Esophagus squamous epithelium (tissue), 5 donors: ENCODE data around the gene LFNG. TPM values are rescaled to one million over a fixed set of nuclear protein-coding genes. Genes with fewer than 3 reads are reported as not detected.

ENCODE experiments used
- DNase-seq: peaks from one replicate; lab custom pipeline; 2025; lab: John Stamatoyannopoulos, UW
- H3K27ac ChIP-seq, 4 donors: fragments of 200-600 bp; sonication (generic); one replicate each; pipeline ENCODE4 v1.5.1; 2016 to 2019; ENCODE audit warnings: mild to moderate bottlenecking in 1 of 4
- H3K27me3 ChIP-seq, 4 donors: fragments of 200-600 bp; sonication (generic); 1 replicate in 3 of 4; 2 replicates in 1 of 4; pipeline versions ENCODE4 v1.5.1 to v1.6.0; 2017 to 2021; ENCODE audit warnings: antibody characterized with exemption in 1 of 4
- H3K36me3 ChIP-seq, 3 donors: fragments of 200-600 bp; sonication (generic); one replicate each; pipeline ENCODE4 v1.5.1; 2016 to 2019
- H3K4me1 ChIP-seq, 3 donors: fragments of 200-600 bp; sonication (generic); one replicate each; pipeline ENCODE4 v1.5.1; 2017 to 2019
- H3K4me3 ChIP-seq, 4 donors: fragments of 200-600 bp; sonication (generic); 1 replicate in 3 of 4; 2 replicates in 1 of 4; pipeline ENCODE4 v1.5.1; 2016 to 2019; ENCODE audit warnings: mild to moderate bottlenecking in 2 of 4, moderate library complexity in 1 of 4
- H3K9me3 ChIP-seq, 3 donors: fragments of 200-600 bp; sonication (generic); one replicate each; pipeline ENCODE4 v1.5.1; 2016 to 2019
- POLR2A ChIP-seq, 4 donors: fragments of 450-650 bp; IDR thresholded peaks; one replicate each; pipeline ENCODE4 v1.6.1; 2017; ENCODE audit warnings: antibody characterized with exemption in 4 of 4, mild to moderate bottlenecking in 4 of 4, moderate library complexity in 3 of 4
- WGBS, 2 donors: methylation state at CpG; one replicate each; pipeline ENCODE4 v1.1.5; 2018; 5-methylcytosine and 5-hydroxymethylcytosine counted together
- intact Hi-C: fragments of 100-400 bp; cut with DNase I; formaldehyde crosslinking; loops from one replicate; pipeline ENCODE4 v1.15.0; 2022
- total RNA-seq, 4 donors: library from RNA; depleted of rRNA; stranded (reverse); fragments of >200 nt; gene quantifications; one replicate each; pipeline ENCODE4 v1.1.0, GENCODE V29; 2016
- TF ChIP-seq, protein P1 (sequence below), 6 experiments: fragments of 450-650 bp in 4 of 6; fragments of 200-600 bp in 2 of 6; sonication (generic) in 2 of 6; IDR thresholded peaks; one replicate each; pipeline ENCODE4 v1.5.1; 2016 to 2019; ENCODE audit warnings: antibody characterized with exemption in 6 of 6, mild to moderate bottlenecking in 4 of 6, moderate library complexity in 4 of 6
- donor health status: DM: yes; HTN: yes; CAD: no.

LFNG gene
- total RNA-seq, 4 donors from 2014 or later, result 6.1 to 17.2 (median 11.9) TPM

DNA sequence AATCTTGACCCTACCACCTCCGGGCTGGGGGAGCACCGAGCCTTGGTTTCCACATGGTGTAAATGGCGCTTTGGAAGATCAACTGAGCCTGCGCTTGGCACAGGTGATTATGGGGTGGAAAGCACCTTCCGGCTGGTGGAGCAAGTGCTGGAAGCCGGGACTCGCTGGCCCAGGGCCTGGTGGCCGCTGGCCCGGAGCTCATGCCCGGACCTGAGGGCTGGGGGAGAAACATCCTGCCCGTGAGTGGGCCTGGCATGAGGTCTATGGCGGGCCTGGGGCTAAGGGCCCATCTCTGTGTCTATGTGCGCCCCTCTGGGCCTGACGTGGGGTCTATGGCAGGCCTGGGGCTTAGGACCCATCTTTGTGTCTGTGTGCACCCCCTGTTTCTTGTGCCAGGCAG, 14.2 kb upstream of the LFNG start:
- Histone ChIP-seq H3K4me3 (no peak overlapping the region), H3K36me3 (no peaks in the 10 kb centered on the region), H3K4me1 (peaks cover 21 to 65% (median 28%) of the 10 kb centered on the region in 3 donors), H3K27me3 (peaks cover 0 to 91% (median 0%) of the 10 kb centered on the region in 4 donors), H3K9me3 (no peaks in the 10 kb centered on the region), H3K27ac (no peak overlapping the region)
- intact Hi-C loops, result no loop called here
- WGBS, 2 donors, result 57% methylated on average over 9 of the region's 14 CpGs; no CpG with 5 or more reads in 1 of the 2 donors
- no peak for DNase-seq
- TF ChIP-seq POLR2A (IDR thresholded peaks at IDR 0.05), result no peak

DNA sequence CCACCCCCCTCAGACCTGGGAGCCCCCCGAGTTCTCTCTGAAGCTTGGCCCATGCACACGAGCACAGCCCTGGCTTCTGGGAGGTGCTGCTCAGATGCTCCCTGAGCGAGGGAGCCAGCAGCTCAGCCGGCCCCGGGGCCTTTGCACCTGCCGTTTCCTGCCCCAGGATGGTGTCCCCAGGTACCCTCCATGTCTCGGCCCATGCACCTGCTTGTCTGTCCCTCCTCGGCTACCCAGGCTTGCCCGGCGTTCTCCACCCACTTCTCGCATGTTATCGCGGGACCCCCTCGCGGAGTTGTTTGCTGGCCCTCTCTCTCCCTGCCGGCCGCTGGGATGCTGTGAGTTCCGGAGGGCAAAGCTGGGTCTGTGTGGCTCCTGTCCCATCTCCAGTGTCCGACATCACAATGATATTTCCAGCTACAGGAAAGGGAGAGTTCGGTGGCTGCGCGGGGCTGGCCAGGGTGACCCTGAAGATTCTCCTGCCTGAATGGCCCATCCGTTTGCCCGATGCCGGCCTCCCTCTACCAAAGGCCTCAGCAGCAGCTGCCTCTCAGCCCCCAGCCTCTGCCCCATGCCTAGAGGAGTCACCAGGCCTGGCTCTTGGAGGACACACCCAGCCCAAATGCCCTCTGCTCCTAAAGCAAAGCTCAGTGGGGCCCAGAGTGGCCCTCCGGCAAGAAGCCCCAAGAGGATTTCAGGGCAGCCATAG, 12.2 kb upstream of the LFNG start:
- no peak for DNase-seq
- 79 to 81% methylated on average over 13 to 16 of the region's 26 CpGs for WGBS, 2 donors
- H3K4me1 ChIP-seq, result peaks cover 40 to 85% (median 48%) of the 10 kb centered on the region in 3 donors

DNA sequence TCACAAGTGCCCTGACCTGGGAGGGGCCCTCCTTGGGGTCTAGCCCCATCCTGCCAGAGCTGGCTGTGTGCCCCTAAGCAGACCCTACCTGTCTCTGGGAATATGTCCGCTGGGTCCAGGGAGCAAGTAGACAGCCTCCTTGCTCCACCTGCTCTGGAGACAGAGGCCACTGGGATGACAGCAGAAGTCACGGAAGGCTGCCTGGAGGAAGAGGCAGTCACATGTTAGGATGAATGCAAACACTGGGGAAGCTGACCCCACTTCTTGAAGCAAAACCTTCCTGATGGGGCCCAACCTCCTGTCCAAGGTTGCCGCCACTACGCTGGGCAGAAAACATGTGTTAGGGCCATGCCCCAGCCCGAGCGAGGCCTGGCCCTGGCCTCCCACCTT, 11.7 kb upstream of the LFNG start:
- DNase-seq, result no peak
- intact Hi-C loops, result no loop called here
- Histone ChIP-seq H3K4me1 (peaks cover 40 to 88% (median 51%) of the 10 kb centered on the region in 3 donors), H3K9me3 (no peaks in the 10 kb centered on the region), H3K36me3 (no peaks in the 10 kb centered on the region), H3K27ac (peak overlapping the region in 2 of 4 donors; percentile 65 to 86), H3K27me3 (peaks cover 0 to 97% (median 0%) of the 10 kb centered on the region in 4 donors), H3K4me3 (no peak overlapping the region)
- 100% methylated on average over 1 to 2 of the region's 6 CpGs for WGBS, 2 donors
- TF ChIP-seq POLR2A (IDR thresholded peaks at IDR 0.05), result no peak
- TF ChIP-seq, protein P1, sequence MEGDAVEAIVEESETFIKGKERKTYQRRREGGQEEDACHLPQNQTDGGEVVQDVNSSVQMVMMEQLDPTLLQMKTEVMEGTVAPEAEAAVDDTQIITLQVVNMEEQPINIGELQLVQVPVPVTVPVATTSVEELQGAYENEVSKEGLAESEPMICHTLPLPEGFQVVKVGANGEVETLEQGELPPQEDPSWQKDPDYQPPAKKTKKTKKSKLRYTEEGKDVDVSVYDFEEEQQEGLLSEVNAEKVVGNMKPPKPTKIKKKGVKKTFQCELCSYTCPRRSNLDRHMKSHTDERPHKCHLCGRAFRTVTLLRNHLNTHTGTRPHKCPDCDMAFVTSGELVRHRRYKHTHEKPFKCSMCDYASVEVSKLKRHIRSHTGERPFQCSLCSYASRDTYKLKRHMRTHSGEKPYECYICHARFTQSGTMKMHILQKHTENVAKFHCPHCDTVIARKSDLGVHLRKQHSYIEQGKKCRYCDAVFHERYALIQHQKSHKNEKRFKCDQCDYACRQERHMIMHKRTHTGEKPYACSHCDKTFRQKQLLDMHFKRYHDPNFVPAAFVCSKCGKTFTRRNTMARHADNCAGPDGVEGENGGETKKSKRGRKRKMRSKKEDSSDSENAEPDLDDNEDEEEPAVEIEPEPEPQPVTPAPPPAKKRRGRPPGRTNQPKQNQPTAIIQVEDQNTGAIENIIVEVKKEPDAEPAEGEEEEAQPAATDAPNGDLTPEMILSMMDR (IDR thresholded peaks at IDR 0.05), result no peak

More for the DNA sequence above, 12.2 kb upstream of the LFNG start:
- intact Hi-C loops, result no loop called here
- no peaks in the 10 kb centered on the region for H3K9me3 ChIP-seq
- H3K4me3 ChIP-seq, result no peak overlapping the region
- H3K27ac ChIP-seq, result peak overlapping the region in 1 of 4 donors; percentile 86
- H3K36me3 ChIP-seq, result no peaks in the 10 kb centered on the region
- TF ChIP-seq, protein P1 (IDR thresholded peaks at IDR 0.05), result no peak
- no peak for TF ChIP-seq POLR2A (IDR thresholded peaks at IDR 0.05)
- peaks cover 0 to 96% (median 0%) of the 10 kb centered on the region in 4 donors for H3K27me3 ChIP-seq

DNA sequence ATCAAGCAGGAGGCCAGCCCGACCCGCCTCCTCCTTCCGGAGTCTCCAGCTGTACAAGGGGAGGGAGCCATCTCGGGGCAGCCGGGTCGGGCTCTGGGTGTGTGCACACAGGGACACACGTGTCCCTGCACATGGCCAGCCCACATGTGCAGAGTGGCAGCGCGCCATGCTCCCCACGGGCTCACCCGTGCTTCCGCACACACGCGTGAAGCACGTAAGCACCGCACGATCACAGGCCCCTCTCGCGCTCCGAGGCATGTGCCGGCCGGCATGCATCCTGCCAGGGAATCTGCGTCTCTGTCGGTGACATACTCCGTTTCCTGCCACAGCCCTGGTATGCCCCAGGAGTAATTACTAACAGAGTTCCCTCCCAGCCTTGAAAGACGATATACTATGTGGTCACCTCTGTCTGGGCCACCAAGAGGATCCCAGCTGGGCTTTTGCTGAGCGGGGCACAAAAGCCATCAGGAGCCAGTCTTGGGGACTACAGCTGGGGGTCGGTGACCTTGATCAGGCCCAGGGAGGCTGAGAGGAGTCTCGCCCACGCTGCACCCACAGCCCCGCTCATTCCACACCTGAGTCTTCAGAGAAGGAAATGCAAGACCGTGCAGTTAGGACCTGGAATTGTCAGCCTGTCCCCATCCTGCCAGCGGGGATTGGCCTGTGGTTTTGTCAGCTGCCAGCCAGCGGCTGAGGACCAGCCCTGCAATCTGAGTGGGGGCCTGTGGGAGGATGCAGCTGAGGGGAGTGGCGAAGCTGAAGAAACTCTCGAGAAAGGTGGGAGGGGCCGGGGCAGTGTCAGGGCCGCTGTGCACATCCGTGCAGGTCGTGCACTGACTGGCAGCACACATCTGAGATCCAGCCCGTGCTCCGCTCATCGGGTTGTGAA, 11.0 kb upstream of the LFNG start:
- intact Hi-C loops, result no loop called here
- Histone ChIP-seq H3K4me3 (peak overlapping the region in 1 of 4 donors; percentile 34), H3K4me1 (peaks cover 40 to 81% (median 51%) of the 10 kb centered on the region in 3 donors), H3K9me3 (no peaks in the 10 kb centered on the region), H3K36me3 (no peaks in the 10 kb centered on the region), H3K27me3 (peaks cover 0 to 96% (median 0%) of the 10 kb centered on the region in 4 donors), H3K27ac (peak overlapping the region; percentile 5 to 86 (median 52))
- TF ChIP-seq, protein P1 (IDR thresholded peaks at IDR 0.05), result no peak
- TF ChIP-seq POLR2A (IDR thresholded peaks at IDR 0.05), result peak in 1 of 4 donors; percentile 11
- WGBS, 2 donors, result 7 to 15% methylated on average over 5 to 10 of the region's 43 CpGs
- DNase-seq, result no peak

DNA sequence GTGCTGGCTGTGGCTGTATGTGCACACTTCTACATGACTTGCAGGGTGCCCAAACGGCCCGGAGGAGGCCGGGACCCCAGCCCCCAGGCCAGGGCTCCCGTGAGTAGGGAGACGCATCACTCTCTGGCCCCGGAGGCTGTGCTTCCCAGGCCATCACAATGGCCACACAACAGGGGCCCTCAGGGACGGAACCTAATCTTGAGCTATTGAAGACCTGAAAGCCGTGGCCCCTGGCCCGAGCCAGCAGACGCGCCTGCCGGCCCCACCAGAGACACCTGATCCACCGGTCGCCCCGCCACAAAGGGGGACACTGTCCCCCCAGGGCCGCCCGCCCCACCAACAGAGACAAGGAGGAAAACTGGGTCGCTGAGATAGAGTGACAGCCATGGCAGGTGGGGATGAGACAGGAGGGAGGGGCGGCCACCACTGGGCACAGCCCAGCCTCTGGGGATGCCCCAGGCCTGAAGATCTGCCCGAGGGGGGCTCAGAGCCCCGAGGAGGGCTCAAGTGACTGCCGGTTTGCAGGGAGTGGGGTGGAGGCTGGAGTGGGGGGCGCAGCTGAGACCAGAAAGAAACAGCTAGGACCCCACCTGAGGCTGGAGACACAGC, 10.2 kb upstream of the LFNG start:
- no peak for TF ChIP-seq POLR2A (IDR thresholded peaks at IDR 0.05)
- TF ChIP-seq, protein P1 (IDR thresholded peaks at IDR 0.05), result no peak

More for the DNA sequence above, 10.2 kb upstream of the LFNG start:
- no peak for DNase-seq
- peaks cover 0 to 94% (median 0%) of the 10 kb centered on the region in 4 donors for H3K27me3 ChIP-seq
- peak overlapping the region in 2 of 4 donors; percentile 65 to 86 for H3K27ac ChIP-seq
- H3K4me1 ChIP-seq, result peaks cover 40 to 73% (median 51%) of the 10 kb centered on the region in 3 donors
- H3K36me3 ChIP-seq, result no peaks in the 10 kb centered on the region
- 64% methylated on average over 3 of the region's 23 CpGs; no CpG with 5 or more reads in 1 of the 2 donors for WGBS, 2 donors
- intact Hi-C loops, result no loop called here
- H3K4me3 ChIP-seq, result no peak overlapping the region
- no peaks in the 10 kb centered on the region for H3K9me3 ChIP-seq
